ENCODE measurements around the gene CAMK2N1. TPM values are rescaled to one million over a fixed set of nuclear protein-coding genes. Genes with fewer than 3 reads are reported as not detected.
"Not testable (repeated sequence)": the region's sequence is repeated elsewhere in the genome, so short reads cannot be mapped to it uniquely, and the experiment has no call there.

Gene CAMK2N1
- total RNA-seq, result under 1 TPM; 0.37 to 0.45 TPM

GRCh38 chr1:20485527-20486456 lies at the start of gene CAMK2N1:
Gene CAMK2N1, minus strand, starts transcription at chr1:20486210. Its CDS starts 831 bp downstream, at chr1:20485379.
- Mint-ChIP-seq H3K9me3 (no peaks in the 10 kb centered on the region), H3K4me1 (peaks cover 11% of the 10 kb centered on the region), H3K27ac (peak within 1 kb of the TSS; percentile 64), H3K27me3 (peaks cover 70% of the 10 kb centered on the region), H3K36me3 (ENCODE audit: low read depth) (no peaks in the 10 kb centered on the region), H3K4me3 (peak within 1 kb of the TSS; percentile 70)
- ChIA-PET POLR2A (no interaction called here), CTCF (interaction anchor here (0.9 kb wide), 1 partner anchor 15 kb away, joined by 3 read pairs; no protein-coding TSS in a partner anchor)
- peak; percentile 37 for DNase-seq

GRCh38 chr1:20534659-20535417 lies 48.8 kb upstream of the CAMK2N1 start:
- POLR2A ChIA-PET, result no interaction called here
- CTCF ChIA-PET, result no interaction called here
- no peak overlapping the region for H3K27ac Mint-ChIP-seq
- no peak overlapping the region for H3K4me3 Mint-ChIP-seq
- H3K4me1 Mint-ChIP-seq, result no peaks in the 10 kb centered on the region
- no peaks in the 10 kb centered on the region for H3K9me3 Mint-ChIP-seq
- H3K36me3 Mint-ChIP-seq (ENCODE audit: low read depth), result no peaks in the 10 kb centered on the region
- peaks cover 46% of the 10 kb centered on the region for H3K27me3 Mint-ChIP-seq
- DNase-seq, result no peak

GRCh38 chr1:20533635-20534034 lies 47.6 kb upstream of the CAMK2N1 start:
- no peak overlapping the region for H3K4me3 Mint-ChIP-seq
- H3K9me3 Mint-ChIP-seq, result no peaks in the 10 kb centered on the region
- no peaks in the 10 kb centered on the region for H3K4me1 Mint-ChIP-seq
- CTCF ChIA-PET, result no interaction called here
- peaks cover 47% of the 10 kb centered on the region for H3K27me3 Mint-ChIP-seq
- no peaks in the 10 kb centered on the region for H3K36me3 Mint-ChIP-seq (ENCODE audit: low read depth)
- H3K27ac Mint-ChIP-seq, result no peak overlapping the region
- POLR2A ChIA-PET, result no interaction called here
- no peak for DNase-seq

- peaks cover 50% of the 10 kb centered on the region for H3K27me3 Mint-ChIP-seq
- H3K4me3 Mint-ChIP-seq, result no peak overlapping the region
- CTCF ChIA-PET, result interaction anchor here (0.6 kb wide), 1 partner anchor 417 kb away, joined by 3 read pairs; no protein-coding TSS in a partner anchor
- no peak for DNase-seq
- H3K4me1 Mint-ChIP-seq, result no peaks in the 10 kb centered on the region
- POLR2A ChIA-PET, result no interaction called here
- H3K36me3 Mint-ChIP-seq (ENCODE audit: low read depth), result no peaks in the 10 kb centered on the region
- no peaks in the 10 kb centered on the region for H3K9me3 Mint-ChIP-seq
- H3K27ac Mint-ChIP-seq, result no peak overlapping the region
Observed at GRCh38 chr1:20530901-20531300, 44.9 kb upstream of the CAMK2N1 start.

- Mint-ChIP-seq H3K27ac (no peak overlapping the region), H3K9me3 (no peaks in the 10 kb centered on the region), H3K36me3 (ENCODE audit: low read depth) (no peaks in the 10 kb centered on the region), H3K4me3 (no peak overlapping the region), H3K4me1 (no peaks in the 10 kb centered on the region), H3K27me3 (peaks cover 46% of the 10 kb centered on the region)
- ChIA-PET POLR2A (no interaction called here), CTCF (no interaction called here)
- no peak for DNase-seq
Observed at GRCh38 chr1:20530306-20530705, 44.3 kb upstream of the CAMK2N1 start.

- peaks cover 36% of the 10 kb centered on the region for H3K27me3 Mint-ChIP-seq
- no peak overlapping the region for H3K4me3 Mint-ChIP-seq
Observed at GRCh38 chr1:20528221-20528620, 42.2 kb upstream of the CAMK2N1 start.

GRCh38 chr1:20526267-20526666 lies 40.3 kb upstream of the CAMK2N1 start:
- Mint-ChIP-seq H3K27ac (no peak overlapping the region), H3K36me3 (ENCODE audit: low read depth) (no peaks in the 10 kb centered on the region), H3K27me3 (peaks cover 32% of the 10 kb centered on the region), H3K9me3 (no peaks in the 10 kb centered on the region), H3K4me1 (no peaks in the 10 kb centered on the region), H3K4me3 (no peak overlapping the region)
- POLR2A ChIA-PET, result no interaction called here
- no peak for DNase-seq
- CTCF ChIA-PET, result no interaction called here

More at GRCh38 chr1:20528221-20528620, 42.2 kb upstream of the CAMK2N1 start:
- Mint-ChIP-seq H3K4me1 (no peaks in the 10 kb centered on the region), H3K27ac (no peak overlapping the region), H3K9me3 (no peaks in the 10 kb centered on the region), H3K36me3 (ENCODE audit: low read depth) (no peaks in the 10 kb centered on the region)
- DNase-seq, result no peak
- POLR2A ChIA-PET, result no interaction called here
- CTCF ChIA-PET, result interaction anchor here (1.5 kb wide), 1 partner anchor 47 kb away, joined by 3 read pairs; no protein-coding TSS in a partner anchor

GRCh38 chr1:20521960-20522861 lies 36.2 kb upstream of the CAMK2N1 start:
- no peaks in the 10 kb centered on the region for H3K36me3 Mint-ChIP-seq (ENCODE audit: low read depth)
- H3K27me3 Mint-ChIP-seq, result peaks cover 19% of the 10 kb centered on the region
- H3K9me3 Mint-ChIP-seq, result no peaks in the 10 kb centered on the region
- H3K27ac Mint-ChIP-seq, result no peak overlapping the region
- peak; percentile 73 for DNase-seq
- CTCF ChIA-PET, result interaction anchor here (0.6 to 1.1 kb wide), 2 partner anchors 14 to 15 kb away, joined by 3 read pairs; partner anchors contain the start of gene MUL1
- POLR2A ChIA-PET, result no interaction called here
- no peaks in the 10 kb centered on the region for H3K4me1 Mint-ChIP-seq
- H3K4me3 Mint-ChIP-seq, result no peak overlapping the region

- H3K27me3 Mint-ChIP-seq, result peaks cover 13% of the 10 kb centered on the region
- POLR2A ChIA-PET; H3K4me1 Mint-ChIP-seq; H3K9me3 Mint-ChIP-seq; H3K27ac Mint-ChIP-seq; H3K36me3 Mint-ChIP-seq (ENCODE audit: low read depth); DNase-seq; H3K4me3 Mint-ChIP-seq: not testable (repeated sequence)
- CTCF ChIA-PET, result interaction anchor here (1.2 kb wide), 1 partner anchor 56 kb away, joined by 3 read pairs; no protein-coding TSS in a partner anchor
Observed at GRCh38 chr1:20519609-20520262, 33.7 kb upstream of the CAMK2N1 start.

GRCh38 chr1:20511518-20512428 lies 25.8 kb upstream of the CAMK2N1 start:
- CTCF ChIA-PET, result no interaction called here
- Mint-ChIP-seq H3K4me1 (peaks cover 7% of the 10 kb centered on the region), H3K9me3 (no peaks in the 10 kb centered on the region), H3K27ac (no peak overlapping the region), H3K36me3 (ENCODE audit: low read depth) (no peaks in the 10 kb centered on the region), H3K4me3 (no peak overlapping the region), H3K27me3 (no peaks in the 10 kb centered on the region)
- no peak for DNase-seq
- POLR2A ChIA-PET, result no interaction called here

- Mint-ChIP-seq H3K4me1 (peaks cover 19% of the 10 kb centered on the region), H3K36me3 (ENCODE audit: low read depth) (peaks cover 1% of the 10 kb centered on the region)
- CTCF ChIA-PET, result interaction anchor here (0.9 to 2.7 kb wide), 3 partner anchors 13 to 301 kb away, joined by 3 to 11 read pairs (median 3); no protein-coding TSS in a partner anchor
Observed at GRCh38 chr1:20508411-20508771, 22.4 kb upstream of the CAMK2N1 start.

More at GRCh38 chr1:20508411-20508771, 22.4 kb upstream of the CAMK2N1 start:
- Mint-ChIP-seq H3K27ac (peak overlapping the region; percentile 93), H3K4me3 (peak overlapping the region; percentile 88), H3K9me3 (no peaks in the 10 kb centered on the region), H3K27me3 (no peaks in the 10 kb centered on the region)
- DNase-seq, result no peak
- POLR2A ChIA-PET, result no interaction called here
